Heart right ventricle (tissue), 16 donors: ENCODE measurements around the gene SLC16A13. TPM values are rescaled to one million over a fixed set of nuclear protein-coding genes. Genes with fewer than 3 reads are reported as not detected.

Experiments
- ATAC-seq, 8 donors: fragments of 200-7000 bp; cut with Tn5 transposase; one replicate each; pipeline ENCODE4 v1.9.1; 2020; ENCODE audit warnings: mild to moderate bottlenecking in 8 of 8, moderate library complexity in 8 of 8, moderate number of reproducible peaks in 1 of 8
- DNase-seq, 2 donors: peaks; one replicate each; pipeline ENCODE4 v3.0.0-alpha.2; 2020
- H3K27ac ChIP-seq, 10 donors: fragments of 200-600 bp; sonication (generic) in 2 of 10; one replicate each; pipeline versions ENCODE4 v1.5.0 to v1.8.0; 2020 to 2022; ENCODE audit warnings: mild to moderate bottlenecking in 3 of 10
- H3K27me3 ChIP-seq, 7 donors: fragments of 200-600 bp; one replicate each; pipeline ENCODE4 v1.8.0; 2021 to 2022; ENCODE audit warnings: mild to moderate bottlenecking in 2 of 7
- H3K36me3 ChIP-seq, 9 donors: fragments of 200-600 bp; sonication (generic) in 1 of 9; one replicate each; pipeline versions ENCODE4 v1.5.0 to v1.8.0; 2020 to 2022; ENCODE audit warnings: mild to moderate bottlenecking in 2 of 9
- H3K4me1 ChIP-seq, 9 donors: fragments of 200-600 bp; sonication (generic) in 1 of 9; one replicate each; pipeline versions ENCODE4 v1.5.0 to v1.8.0; 2020 to 2022; ENCODE audit warnings: mild to moderate bottlenecking in 4 of 9
- H3K4me3 ChIP-seq, 10 donors: fragments of 200-600 bp; sonication (generic) in 2 of 10; one replicate each; pipeline versions ENCODE4 v1.5.0 to v1.8.0; 2020 to 2022; ENCODE audit warnings: mild to moderate bottlenecking in 7 of 10, moderate library complexity in 2 of 10
- H3K9me3 ChIP-seq, 11 donors: fragments of 200-600 bp in 10 of 11; sonication (generic) in 2 of 11; one replicate each; pipeline versions ENCODE4 v1.5.0 to v1.8.0; 2013 to 2022; ENCODE audit warnings: mild to moderate bottlenecking in 2 of 11, control low read depth in 1 of 11, moderate library complexity in 1 of 11
- WGBS, 2 donors: extraction: QIAGEN DNeasy Blood & Tissue Kit; methylation state at CpG; one replicate each; pipeline ENCODE4 v1.1.7; 2013; ENCODE audit warnings: inconsistent platforms in 1 of 2; 5-methylcytosine and 5-hydroxymethylcytosine counted together
- intact Hi-C, 10 donors: fragments of 100-400 bp; cut with DNase I; formaldehyde crosslinking; loops; one replicate each; pipeline versions ENCODE4 v1.11.1 to v1.14.2; 2022
- polyA plus RNA-seq, 2 donors: library from polyadenylated mRNA; stranded (reverse); fragments of 200-250 nt; gene quantifications; one replicate each; pipeline ENCODE4 v1.2.3, GENCODE V29; 2013
- total RNA-seq, 10 donors: library from RNA; stranded (reverse); fragmentation: NEBNext Ultra II Directional in 3 of 10; extraction: Animal tissue kit (Norgen Biotek cat#: 25700) in 3 of 10; gene quantifications; one replicate each; pipeline versions ENCODE4 v1.2.1 to v1.2.4, GENCODE V29; 2021 to 2023
- TF ChIP-seq, protein P1 (sequence below), 9 donors: fragments of 200-600 bp; sonication (generic) in 2 of 9; IDR thresholded peaks; one replicate each; pipeline versions ENCODE4 v1.5.0 to v1.8.0; 2021 to 2022; ENCODE audit warnings: antibody characterized with exemption in 9 of 9, mild to moderate bottlenecking in 5 of 9, moderate library complexity in 1 of 9
- donor health status: Arrhythmogenic right ventricular cardiomyopathy.
- donor health status: ischemic (EF 13 %, LVEDD 7.1; RV severe dilation, severe dysfunction).
- donor health status: healthy with polysubstance abuse.
- donor health status: DM: no; HTN: yes; CAD: no.
- donor health status: DM: no; HTN: no; CAD: no.
- donor health status: ischemic (EF 25% LVEDD 6.9; RV normal size, moderate dysfunction).
- donor health status: ischemic (EF 25% LVEDD 5.7; RV mildly dilated, moderate dysfunction).
- donor health status: healthy.
- donor health status: DM: yes; HTN: yes; CAD: no.
- donor health status: Ischemic cardiomyopathy.
- donor health status: ischemic (EF 35%, LVEDD 5.7; RV mildly dilated, moderate dysfunction).
- donor health status: nonischemic (EF 11% LVEDD 7.7; RV severe dilation, severe dysfunction).
- donor health status: DM: yes; HTN: yes; CAD: no.
- donor health status: PGD.
- donor health status: ischemic (EF 29% LVEDD 5.4; RV normal size, mild dysfunction).
- donor health status: nonischemic (EF 23%, LVEDD 6.1; RV moderate dilation, normal function).

Gene SLC16A13
- total and polyA plus RNA-seq, 12 donors: 0.70 to 2.1 (median 1.5) TPM

DNA sequence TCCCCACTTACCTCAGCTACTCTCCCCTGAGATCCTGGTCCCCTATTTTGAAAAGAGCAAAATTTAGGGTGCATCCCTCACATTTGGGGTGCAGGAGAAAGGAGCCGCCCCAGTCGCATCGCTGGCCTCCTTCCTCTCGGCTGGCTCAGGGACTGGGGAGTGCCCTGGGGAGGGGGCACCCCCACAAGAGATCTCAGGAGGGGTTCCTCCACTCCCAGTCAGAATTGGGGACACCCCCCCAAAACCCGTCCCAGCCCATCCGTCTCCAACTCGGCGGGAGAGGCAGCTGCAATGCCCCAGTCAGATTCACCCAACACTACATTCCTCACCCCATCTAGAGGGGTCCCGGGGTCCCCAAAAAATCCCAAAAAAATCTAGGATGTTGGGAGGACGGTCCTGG, 16.4 kb upstream of the SLC16A13 start:
- WGBS, 2 donors: 23 to 25% methylated on average over 10 of the region's 10 CpGs
- Histone ChIP-seq H3K36me3 (peaks cover 0 to 24% (median 0%) of the 10 kb centered on the region in 9 donors), H3K27me3 (peaks cover 0 to 18% (median 10%) of the 10 kb centered on the region in 7 donors), H3K27ac (peak overlapping the region; percentile 87 to 100 (median 96)), H3K4me3 (peak overlapping the region; percentile 28 to 80 (median 64)), H3K9me3 (no peaks in the 10 kb centered on the region), H3K4me1 (peaks cover 26 to 77% (median 61%) of the 10 kb centered on the region in 9 donors)
- no peak for DNase-seq
- no peak for ATAC-seq
- intact Hi-C loops: loop anchor here in 6 of 10 donors (10.0 kb wide), 2 partner anchors 265 to 355 kb away; partner anchors contain the start of gene XAF1 (in 5 of the 6)
- TF ChIP-seq, protein P1, sequence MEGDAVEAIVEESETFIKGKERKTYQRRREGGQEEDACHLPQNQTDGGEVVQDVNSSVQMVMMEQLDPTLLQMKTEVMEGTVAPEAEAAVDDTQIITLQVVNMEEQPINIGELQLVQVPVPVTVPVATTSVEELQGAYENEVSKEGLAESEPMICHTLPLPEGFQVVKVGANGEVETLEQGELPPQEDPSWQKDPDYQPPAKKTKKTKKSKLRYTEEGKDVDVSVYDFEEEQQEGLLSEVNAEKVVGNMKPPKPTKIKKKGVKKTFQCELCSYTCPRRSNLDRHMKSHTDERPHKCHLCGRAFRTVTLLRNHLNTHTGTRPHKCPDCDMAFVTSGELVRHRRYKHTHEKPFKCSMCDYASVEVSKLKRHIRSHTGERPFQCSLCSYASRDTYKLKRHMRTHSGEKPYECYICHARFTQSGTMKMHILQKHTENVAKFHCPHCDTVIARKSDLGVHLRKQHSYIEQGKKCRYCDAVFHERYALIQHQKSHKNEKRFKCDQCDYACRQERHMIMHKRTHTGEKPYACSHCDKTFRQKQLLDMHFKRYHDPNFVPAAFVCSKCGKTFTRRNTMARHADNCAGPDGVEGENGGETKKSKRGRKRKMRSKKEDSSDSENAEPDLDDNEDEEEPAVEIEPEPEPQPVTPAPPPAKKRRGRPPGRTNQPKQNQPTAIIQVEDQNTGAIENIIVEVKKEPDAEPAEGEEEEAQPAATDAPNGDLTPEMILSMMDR (IDR thresholded peaks at IDR 0.05): no peak

DNA sequence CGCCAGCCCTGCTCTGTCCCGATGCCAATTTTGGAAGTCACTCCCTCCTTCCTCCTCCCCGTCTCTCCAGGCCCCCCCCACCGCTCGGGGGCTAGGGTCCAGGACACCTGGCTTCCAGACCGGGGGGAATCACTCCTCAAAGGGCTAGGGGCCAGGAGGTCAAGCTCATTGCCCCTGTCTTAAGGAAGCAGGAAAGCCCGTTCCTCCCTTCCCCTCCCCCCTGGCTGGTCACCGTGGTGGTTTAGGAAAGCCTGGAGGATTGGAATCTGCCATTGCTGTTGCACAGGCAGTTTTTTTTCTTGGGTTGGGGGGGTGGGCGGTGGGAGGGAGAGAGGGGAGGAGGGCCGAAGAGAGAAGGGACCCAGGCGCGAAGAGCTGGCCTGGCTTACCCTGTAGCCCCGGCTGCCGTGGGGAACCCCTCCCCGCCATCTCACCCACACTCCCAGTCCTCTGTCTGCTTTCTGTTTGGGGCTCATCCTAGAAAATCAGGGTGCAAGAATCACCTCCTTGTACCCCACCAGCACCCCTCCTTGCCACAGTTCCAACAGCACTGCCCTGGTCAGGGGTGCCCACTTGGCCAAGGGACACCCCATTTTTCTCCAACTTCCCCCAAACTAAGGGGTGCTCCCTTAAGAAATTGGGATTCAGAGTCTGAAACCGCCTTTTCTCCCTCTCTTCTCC, 15.8 kb upstream of the SLC16A13 start:
- Histone ChIP-seq H3K4me1 (peaks cover 26 to 81% (median 67%) of the 10 kb centered on the region in 9 donors), H3K27me3 (peaks cover 0 to 18% (median 10%) of the 10 kb centered on the region in 7 donors), H3K27ac (peak overlapping the region; percentile 87 to 100 (median 96)), H3K4me3 (peak overlapping the region; percentile 28 to 80 (median 64)), H3K9me3 (no peaks in the 10 kb centered on the region), H3K36me3 (peaks cover 0 to 31% (median 0%) of the 10 kb centered on the region in 9 donors)
- TF ChIP-seq, protein P1 (IDR thresholded peaks at IDR 0.05): no peak
- intact Hi-C loops: loop anchor here in 9 of 10 donors (5.0 to 10.0 kb wide), 4 partner anchors 108 to 368 kb away; partner anchors contain the start of genes XAF1 (in 6 of the 9), C17orf100 (in 1 of the 9) and MED31 (in 1 of the 9)
- WGBS, 2 donors: 7 to 9% methylated on average over 11 to 16 of the region's 16 CpGs
- no peak for ATAC-seq
- DNase-seq: peak; percentile 51 to 74

DNA sequence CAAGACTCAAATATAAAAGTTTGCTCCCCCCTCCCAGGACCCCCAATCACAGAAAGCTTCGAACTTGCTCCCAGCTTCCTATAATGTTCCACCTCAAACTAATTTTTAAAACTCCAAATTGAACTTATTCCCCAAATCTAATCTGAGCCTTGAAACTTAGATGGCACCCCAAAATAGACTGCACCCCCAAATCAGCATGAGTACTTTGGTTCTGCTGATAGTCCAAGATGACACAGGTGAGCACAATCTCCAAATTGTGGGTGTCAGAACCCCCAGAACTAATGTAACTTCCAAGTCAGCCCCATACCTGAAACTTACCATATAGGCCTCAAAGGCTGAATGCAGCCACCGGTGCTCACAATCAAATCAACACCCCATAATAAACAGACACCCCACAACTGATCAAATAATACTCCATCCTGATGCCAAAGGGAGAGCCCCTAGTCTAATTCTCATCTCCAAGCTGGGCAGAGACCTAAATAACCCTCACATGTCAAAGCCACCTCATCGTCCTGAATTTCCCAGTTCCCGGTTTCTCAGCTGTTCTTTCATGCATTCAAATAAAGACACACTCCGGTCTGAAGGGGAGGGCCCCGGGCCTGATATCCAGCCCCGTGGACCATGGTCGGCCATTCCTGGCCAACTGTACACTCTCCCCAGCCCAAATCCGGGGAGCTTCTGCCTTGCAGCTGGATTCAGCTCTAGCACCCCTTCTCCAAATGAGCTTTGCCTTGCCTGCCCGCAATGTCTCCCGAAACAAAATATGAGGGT, 14.7 kb upstream of the SLC16A13 start:
- TF ChIP-seq, protein P1 (IDR thresholded peaks at IDR 0.05): no peak

More for the DNA sequence above, 14.7 kb upstream of the SLC16A13 start:
- DNase-seq (no peak), ATAC-seq (no peak)
- peaks cover 20 to 81% (median 61%) of the 10 kb centered on the region in 9 donors for H3K4me1 ChIP-seq
- H3K36me3 ChIP-seq: peaks cover 0 to 38% (median 0%) of the 10 kb centered on the region in 9 donors
- WGBS, 2 donors: 52 to 55% methylated on average over 11 of the region's 11 CpGs
- H3K27ac ChIP-seq: peak overlapping the region; percentile 87 to 100 (median 96)
- peaks cover 0 to 18% (median 10%) of the 10 kb centered on the region in 7 donors for H3K27me3 ChIP-seq
- intact Hi-C loops: loop anchor here in 7 of 10 donors (5.0 to 10.0 kb wide), 3 partner anchors 109 to 369 kb away; partner anchors contain the start of genes C17orf100 (in 1 of the 7), MED31 (in 1 of the 7) and XAF1 (in 1 of the 7)
- H3K9me3 ChIP-seq: no peaks in the 10 kb centered on the region
- H3K4me3 ChIP-seq: peak overlapping the region; percentile 9 to 68 (median 59)
